MG63 (cell line): Measurements from ENCODE around the gene OR2M7. TPM values are rescaled to one million over a fixed set of nuclear protein-coding genes. Genes with fewer than 3 reads are reported as not detected.

Source experiments
- total RNA-seq: library from RNA; depleted of rRNA; stranded (reverse); fragments of >200 nt; shearing (Covaris generic); gene quantifications from 2 replicates; pipeline ENCODE4 v1.2.3, GENCODE V29; 2014; ENCODE audit warnings: low replicate concordance; rRNA removed

The OR2M7 gene
- total RNA-seq, 1 experiment from 2014 or later: not detected

Other genes starting within 250 kb of the OR2M7 start
- gene OR2L13, start 229.4 kb downstream of the OR2M7 start, total RNA-seq: not detected in 2 replicates
- not detected in 2 replicates for gene OR2M5, start 179.4 kb downstream of the OR2M7 start, total RNA-seq
- not detected in 2 replicates for gene OR2M2, start 149.7 kb downstream of the OR2M7 start, total RNA-seq
- not detected in 2 replicates for gene OR2M3, start 127.3 kb downstream of the OR2M7 start, total RNA-seq
- gene OR2M4, start 93.2 kb downstream of the OR2M7 start, total RNA-seq: not detected in 2 replicates
- not detected in 2 replicates for gene OR2T33, start 46.6 kb downstream of the OR2M7 start, total RNA-seq
- not detected in 2 replicates for gene OR2T12, start 21.1 kb downstream of the OR2M7 start, total RNA-seq
- gene OR14C36, start 24.2 kb upstream of the OR2M7 start, total RNA-seq: not detected in 2 replicates
- not detected in 2 replicates for gene OR2T4, start 37.1 kb upstream of the OR2M7 start, total RNA-seq
- not detected in 2 replicates for gene OR2T6, start 51.2 kb upstream of the OR2M7 start, total RNA-seq
- not detected in 2 replicates for gene OR2T1, start 78.5 kb upstream of the OR2M7 start, total RNA-seq
- gene OR2T2, start 121.1 kb upstream of the OR2M7 start, total RNA-seq: not detected in 2 replicates
- gene OR2T3, start 148.8 kb upstream of the OR2M7 start, total RNA-seq: not detected in 2 replicates
- not detected in 2 replicates for gene OR2T5, start 164.0 kb upstream of the OR2M7 start, total RNA-seq
- gene OR2G6, start 183.5 kb upstream of the OR2M7 start, total RNA-seq: not detected in 2 replicates
- not detected in 2 replicates for gene OR2T29, start 238.2 kb upstream of the OR2M7 start, total RNA-seq